Ascending aorta (tissue), 2 donors: Measurements from ENCODE around the gene CCL19. TPM values are rescaled to one million over a fixed set of nuclear protein-coding genes. Genes with fewer than 3 reads are reported as not detected.
"Not testable (repeated sequence)": the region's sequence is repeated elsewhere in the genome, so short reads cannot be mapped to it uniquely, and the experiment has no call there.

ENCODE experiments used
- DNase-seq, 2 donors: peaks; one replicate each; pipeline ENCODE4 v3.0.0-alpha.2; 2019; ENCODE audit warnings: low spot score in 2 of 2
- H3K27ac ChIP-seq, 2 donors: fragments of 200-600 bp; sonication (generic); one replicate each; pipeline ENCODE4 v1.5.1; 2016 to 2017; ENCODE audit warnings: mild to moderate bottlenecking in 1 of 2
- H3K27me3 ChIP-seq: fragments of 200-600 bp; sonication (generic); one replicate; pipeline ENCODE4 v1.5.1; 2017
- H3K36me3 ChIP-seq, 2 donors: fragments of 200-600 bp; sonication (generic); one replicate each; pipeline ENCODE4 v1.5.1; 2016
- H3K4me1 ChIP-seq, 2 donors: fragments of 200-600 bp; sonication (generic); one replicate each; pipeline ENCODE4 v1.5.1; 2016 to 2017; ENCODE audit warnings: mild to moderate bottlenecking in 1 of 2
- H3K4me3 ChIP-seq, 2 donors: fragments of 200-600 bp; sonication (generic); one replicate each; pipeline ENCODE4 v1.5.1; 2016 to 2017; ENCODE audit warnings: mild to moderate bottlenecking in 1 of 2
- H3K9me3 ChIP-seq, 2 donors: fragments of 200-600 bp; sonication (generic); one replicate each; pipeline ENCODE4 v1.5.1; 2016
- intact Hi-C: fragments of 100-400 bp; cut with DNase I; formaldehyde crosslinking; loops from one replicate; pipeline ENCODE4 v1.15.1; 2023
- total RNA-seq: library from RNA; depleted of rRNA; stranded (reverse); fragments of >200 nt; gene quantifications from one replicate; pipeline ENCODE4 v1.1.0, GENCODE V29; 2016
- TF ChIP-seq, protein P1 (sequence below), 3 experiments: fragments of 200-600 bp in 2 of 3; fragments of 450-650 bp in 1 of 3; sonication (generic) in 2 of 3; IDR thresholded peaks; one replicate each; pipeline ENCODE4 v1.5.1; 2016 to 2019; ENCODE audit warnings: antibody characterized with exemption in 3 of 3, mild to moderate bottlenecking in 1 of 3, moderate library complexity in 1 of 3

CCL19 gene
- total RNA-seq, 1 donor from 2014 or later, result 17.7 TPM

DNA sequence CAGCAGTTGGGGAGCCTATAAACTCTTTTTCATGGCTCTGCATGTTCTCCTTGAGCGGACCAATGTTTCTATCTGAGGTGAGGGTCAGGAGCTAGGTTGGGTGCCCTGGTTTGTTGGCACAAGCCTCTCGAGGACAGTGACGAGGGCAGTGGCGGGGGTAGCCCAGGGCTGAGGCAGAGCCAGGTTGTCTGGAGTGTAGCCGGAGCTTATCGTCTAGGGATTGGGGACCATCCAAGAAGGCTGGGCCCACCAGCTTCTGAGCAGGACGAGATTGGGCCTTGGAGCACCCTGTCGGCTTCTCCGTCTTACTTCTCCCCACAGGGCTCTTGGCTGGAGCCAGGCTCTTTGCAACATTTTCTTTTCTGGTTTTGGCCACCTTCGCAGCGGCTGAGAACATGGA is 32.1 kb upstream of the CCL19 start:
- intact Hi-C loops, result no loop called here
- H3K9me3 ChIP-seq, result no peaks in the 10 kb centered on the region
- H3K27me3 ChIP-seq, result no peaks in the 10 kb centered on the region
- TF ChIP-seq, protein P1, sequence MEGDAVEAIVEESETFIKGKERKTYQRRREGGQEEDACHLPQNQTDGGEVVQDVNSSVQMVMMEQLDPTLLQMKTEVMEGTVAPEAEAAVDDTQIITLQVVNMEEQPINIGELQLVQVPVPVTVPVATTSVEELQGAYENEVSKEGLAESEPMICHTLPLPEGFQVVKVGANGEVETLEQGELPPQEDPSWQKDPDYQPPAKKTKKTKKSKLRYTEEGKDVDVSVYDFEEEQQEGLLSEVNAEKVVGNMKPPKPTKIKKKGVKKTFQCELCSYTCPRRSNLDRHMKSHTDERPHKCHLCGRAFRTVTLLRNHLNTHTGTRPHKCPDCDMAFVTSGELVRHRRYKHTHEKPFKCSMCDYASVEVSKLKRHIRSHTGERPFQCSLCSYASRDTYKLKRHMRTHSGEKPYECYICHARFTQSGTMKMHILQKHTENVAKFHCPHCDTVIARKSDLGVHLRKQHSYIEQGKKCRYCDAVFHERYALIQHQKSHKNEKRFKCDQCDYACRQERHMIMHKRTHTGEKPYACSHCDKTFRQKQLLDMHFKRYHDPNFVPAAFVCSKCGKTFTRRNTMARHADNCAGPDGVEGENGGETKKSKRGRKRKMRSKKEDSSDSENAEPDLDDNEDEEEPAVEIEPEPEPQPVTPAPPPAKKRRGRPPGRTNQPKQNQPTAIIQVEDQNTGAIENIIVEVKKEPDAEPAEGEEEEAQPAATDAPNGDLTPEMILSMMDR (IDR thresholded peaks at IDR 0.05), result no peak
- no peak for DNase-seq
- no peaks in the 10 kb centered on the region for H3K4me1 ChIP-seq
- H3K27ac ChIP-seq, result no peak overlapping the region
- H3K4me3 ChIP-seq, result no peak overlapping the region
- H3K36me3 ChIP-seq, result no peaks in the 10 kb centered on the region

DNA sequence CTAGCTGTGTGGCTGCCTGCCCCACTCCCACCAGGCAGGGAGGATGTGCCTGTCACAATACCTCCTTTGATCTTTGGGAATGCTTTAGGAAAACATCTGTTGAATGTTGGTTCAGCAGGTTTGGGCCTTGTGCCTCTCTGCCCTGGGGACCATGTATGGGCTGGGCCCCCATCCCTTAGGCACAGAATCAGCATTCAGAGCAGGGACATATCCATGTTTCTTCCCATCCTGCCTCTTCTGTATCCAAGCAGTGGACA is 28.6 kb upstream of the CCL19 start:
- H3K4me1 ChIP-seq, H3K27ac ChIP-seq, H3K9me3 ChIP-seq, DNase-seq, intact Hi-C loops, H3K4me3 ChIP-seq, H3K27me3 ChIP-seq, H3K36me3 ChIP-seq: not testable (repeated sequence)

DNA sequence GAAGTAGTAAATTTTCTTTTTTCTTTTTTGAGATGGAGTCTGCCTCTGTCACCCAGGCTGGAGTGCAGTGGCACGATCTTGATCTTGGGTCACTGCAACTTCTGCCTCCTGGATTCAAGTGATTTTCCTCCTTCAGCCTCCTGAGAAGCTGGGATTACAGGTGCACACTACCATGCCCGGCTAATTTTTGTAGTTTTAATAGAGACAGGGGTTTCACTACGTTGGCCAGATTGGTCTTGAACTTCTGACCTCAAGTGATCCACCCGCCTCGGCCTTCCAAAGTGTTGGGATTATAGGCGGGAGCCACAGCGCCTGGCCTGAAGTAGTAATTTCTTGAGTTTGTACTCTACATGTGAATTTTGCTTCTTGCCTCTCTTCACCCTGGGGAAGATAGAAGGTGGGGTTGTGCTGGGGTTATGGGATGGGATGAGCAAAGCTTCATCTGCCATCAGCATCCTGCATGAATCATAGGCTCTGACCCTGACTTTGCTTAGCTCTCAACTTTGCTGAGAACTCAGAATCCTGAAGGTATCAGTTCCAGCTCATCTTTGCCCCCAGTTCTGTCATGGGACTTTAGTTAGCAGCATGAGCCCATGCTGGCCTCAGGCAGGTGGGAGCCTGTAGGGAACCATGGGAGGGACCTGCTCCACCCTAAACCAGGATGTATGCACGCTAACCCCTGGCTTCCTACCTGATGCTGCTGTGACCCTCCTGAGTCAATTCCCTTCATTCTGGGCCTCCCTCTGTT is 28.1 kb upstream of the CCL19 start:
- no peaks in the 10 kb centered on the region for H3K36me3 ChIP-seq
- TF ChIP-seq, protein P1 (IDR thresholded peaks at IDR 0.05), result no peak
- no peaks in the 10 kb centered on the region for H3K4me1 ChIP-seq
- H3K4me3 ChIP-seq, result no peak overlapping the region
- H3K9me3 ChIP-seq, result no peaks in the 10 kb centered on the region
- H3K27me3 ChIP-seq, result no peaks in the 10 kb centered on the region
- DNase-seq, result no peak
- intact Hi-C loops, result no loop called here
- H3K27ac ChIP-seq, result no peak overlapping the region

DNA sequence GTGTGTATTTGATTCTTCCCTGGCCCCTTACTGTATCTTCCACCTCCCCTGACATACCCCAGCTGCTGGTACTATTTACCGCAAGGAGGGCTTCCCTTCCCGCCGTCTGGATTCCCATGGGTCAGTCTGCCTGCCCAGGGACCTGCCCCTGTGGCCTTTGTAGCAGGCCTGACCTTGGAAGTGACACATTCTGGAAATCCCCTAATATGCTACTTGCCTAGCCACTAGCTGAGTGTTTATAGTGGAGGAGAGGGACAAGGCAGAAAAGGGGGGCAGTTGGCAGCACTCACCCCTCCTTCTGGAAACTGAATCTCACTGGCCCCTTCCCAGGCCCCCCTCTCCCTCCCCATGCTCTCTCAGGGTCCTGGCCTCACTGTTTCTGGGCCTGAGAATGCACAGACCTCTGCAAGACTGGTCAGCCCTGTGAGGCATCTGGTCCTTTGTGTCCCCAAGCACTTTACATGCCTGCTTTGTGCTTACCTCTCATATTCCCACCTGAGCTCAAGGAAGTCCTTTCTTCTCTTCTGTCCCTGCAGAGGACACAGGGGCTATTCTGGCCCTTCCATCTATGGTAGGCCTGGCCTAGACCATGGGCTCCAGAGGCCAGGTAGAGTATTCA is 27.0 kb upstream of the CCL19 start:
- DNase-seq, result no peak
- no peak overlapping the region for H3K27ac ChIP-seq

DNA sequence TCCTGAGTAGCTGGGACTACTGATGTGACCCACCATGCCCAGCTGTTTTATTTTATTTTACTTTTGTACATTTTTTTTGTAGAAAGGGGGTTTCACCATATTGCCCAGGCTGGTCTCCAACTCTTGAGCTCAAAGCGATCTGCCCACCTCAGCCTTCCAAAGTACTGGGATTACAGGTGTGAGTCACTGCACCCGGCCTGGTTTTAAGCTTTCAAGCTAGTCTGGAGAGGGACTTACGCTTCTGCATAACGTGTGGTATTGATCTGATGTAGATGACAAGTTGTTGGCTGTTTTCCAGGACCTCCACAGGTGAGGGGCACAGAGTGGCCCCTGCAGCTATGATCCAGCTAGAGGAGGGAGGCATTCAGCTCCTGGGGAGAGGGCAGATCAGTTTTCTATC is 25.6 kb upstream of the CCL19 start:
- Histone ChIP-seq H3K9me3 (no peaks in the 10 kb centered on the region), H3K27me3 (no peaks in the 10 kb centered on the region), H3K4me1 (no peaks in the 10 kb centered on the region), H3K36me3 (no peaks in the 10 kb centered on the region), H3K27ac (no peak overlapping the region), H3K4me3 (no peak overlapping the region)
- no peak for DNase-seq
- TF ChIP-seq, protein P1 (IDR thresholded peaks at IDR 0.05), result no peak
- intact Hi-C loops, result no loop called here

More for the DNA sequence above, 27.0 kb upstream of the CCL19 start:
- Histone ChIP-seq H3K4me1 (no peaks in the 10 kb centered on the region), H3K36me3 (no peaks in the 10 kb centered on the region), H3K27me3 (no peaks in the 10 kb centered on the region), H3K9me3 (no peaks in the 10 kb centered on the region), H3K4me3 (no peak overlapping the region)
- TF ChIP-seq, protein P1 (IDR thresholded peaks at IDR 0.05), result no peak
- intact Hi-C loops, result no loop called here

DNA sequence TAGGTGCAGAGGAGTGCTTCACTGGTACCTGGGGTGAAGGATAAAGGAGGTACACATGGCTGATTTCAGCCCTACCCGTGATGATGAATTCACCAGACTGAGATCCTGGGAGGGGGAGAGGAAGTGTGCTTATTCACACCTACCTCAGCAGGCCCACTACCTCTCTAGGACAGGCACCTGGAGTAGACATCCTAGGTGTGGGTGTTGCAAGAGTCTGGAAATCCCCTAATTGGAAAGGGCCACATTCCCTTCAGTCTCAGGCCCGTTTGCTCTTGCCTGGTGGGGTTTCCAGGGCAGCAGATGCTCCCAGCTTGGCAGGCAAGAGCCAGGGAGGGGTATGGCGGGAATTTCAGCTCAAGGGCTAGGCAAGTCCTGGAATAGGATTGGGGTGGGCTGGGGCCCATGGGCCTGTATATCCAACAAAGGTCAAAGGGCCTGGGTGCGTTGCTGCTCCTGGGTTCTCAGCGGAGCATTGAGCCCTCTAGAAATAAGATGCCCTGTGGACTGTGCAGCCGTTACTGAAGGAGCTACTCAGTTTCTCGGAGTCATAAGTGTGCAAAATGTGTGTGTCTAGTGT is 24.7 kb upstream of the CCL19 start:
- intact Hi-C loops, result no loop called here
- Histone ChIP-seq H3K4me1 (no peaks in the 10 kb centered on the region), H3K4me3 (no peak overlapping the region)

More for the DNA sequence above, 24.7 kb upstream of the CCL19 start:
- no peak for DNase-seq
- H3K9me3 ChIP-seq, result no peaks in the 10 kb centered on the region
- no peaks in the 10 kb centered on the region for H3K36me3 ChIP-seq
- TF ChIP-seq, protein P1 (IDR thresholded peaks at IDR 0.05), result no peak
- no peak overlapping the region for H3K27ac ChIP-seq
- H3K27me3 ChIP-seq, result no peaks in the 10 kb centered on the region
